Measurements from ENCODE around the gene TRABD.

Gene TRABD

DNA sequence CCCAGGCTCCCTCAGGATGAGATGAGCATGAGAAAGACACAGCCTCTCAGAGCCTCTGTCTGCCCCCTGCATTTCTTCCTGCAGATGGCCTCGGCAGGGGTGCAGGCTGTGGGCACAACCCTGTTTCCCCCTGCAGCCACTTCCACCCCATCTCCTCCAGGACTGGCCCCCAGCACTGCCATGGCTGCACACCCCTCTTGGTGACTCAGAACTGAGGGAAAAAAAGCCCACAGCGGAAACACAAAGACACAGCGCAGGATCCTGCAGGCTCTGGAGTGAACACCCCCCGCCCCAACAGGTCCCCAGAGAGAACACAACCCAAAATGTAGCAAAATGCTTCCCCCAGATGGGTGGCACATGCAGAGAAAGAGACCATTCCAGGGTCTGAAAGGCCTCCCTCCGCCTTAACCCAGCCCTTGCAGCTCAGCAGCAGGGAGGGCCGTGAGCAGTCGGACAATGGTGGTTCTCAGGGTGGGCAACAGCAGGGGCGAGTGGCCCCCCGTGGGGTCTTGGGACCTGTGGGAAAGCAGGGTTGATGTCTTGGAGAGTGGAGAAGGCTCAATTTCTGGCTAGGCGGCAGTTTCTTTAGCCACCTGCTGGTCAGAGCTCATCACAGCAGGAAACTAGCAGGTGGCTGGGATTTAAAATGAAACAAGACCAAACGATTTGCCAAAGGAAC, 51.2 kb downstream of the TRABD start:
- Mint-ChIP-seq H3K27me3 (no peaks in the 10 kb centered on the region), H3K9me3 (no peaks in the 10 kb centered on the region), H3K27ac (no peak overlapping the region), H3K36me3 (ENCODE audit: low read depth) (peaks cover 39% of the 10 kb centered on the region), H3K4me1 (ENCODE audit: low read depth) (peaks cover 20% of the 10 kb centered on the region), H3K4me3 (no peak overlapping the region)

GRCh38 chr22:50238755-50239154, 53.0 kb downstream of the TRABD start:
- peaks cover 26% of the 10 kb centered on the region for H3K36me3 Mint-ChIP-seq (ENCODE audit: low read depth)
- H3K4me1 Mint-ChIP-seq (ENCODE audit: low read depth), result peaks cover 38% of the 10 kb centered on the region
- no peaks in the 10 kb centered on the region for H3K27me3 Mint-ChIP-seq
- no peak overlapping the region for H3K27ac Mint-ChIP-seq
- no peaks in the 10 kb centered on the region for H3K9me3 Mint-ChIP-seq
- no peak overlapping the region for H3K4me3 Mint-ChIP-seq

DNA sequence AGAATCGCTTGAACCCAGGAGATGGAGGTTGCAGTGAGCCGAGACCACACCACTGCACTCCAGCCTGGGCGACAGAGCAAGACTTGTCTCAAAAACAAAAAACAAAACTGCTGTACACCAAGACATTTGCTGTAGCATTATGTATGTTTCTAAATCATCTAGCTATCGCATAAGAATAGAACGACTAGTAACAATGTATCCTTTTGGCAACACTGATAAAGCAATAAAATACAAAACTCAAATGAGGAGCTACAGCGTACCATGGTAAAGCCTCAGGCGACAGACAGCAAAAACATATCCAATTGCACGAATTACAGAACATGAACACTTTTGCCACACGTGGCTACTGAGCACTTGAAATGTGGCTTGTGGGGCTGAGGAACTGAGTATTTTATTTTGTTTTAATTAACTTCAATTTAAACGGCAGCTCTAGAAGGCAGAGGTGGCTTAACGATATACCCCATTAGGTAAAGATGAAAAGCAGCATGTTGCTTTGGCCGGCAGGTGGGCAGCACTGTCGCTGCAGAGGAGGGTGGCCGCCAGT, 56.8 kb downstream of the TRABD start:
- Mint-ChIP-seq H3K4me1 (ENCODE audit: low read depth) (peaks cover 44% of the 10 kb centered on the region), H3K9me3 (no peaks in the 10 kb centered on the region), H3K4me3 (peak overlapping the region; percentile 92), H3K27ac (peak overlapping the region; percentile 43), H3K27me3 (no peaks in the 10 kb centered on the region), H3K36me3 (ENCODE audit: low read depth) (peaks cover 15% of the 10 kb centered on the region)

DNA sequence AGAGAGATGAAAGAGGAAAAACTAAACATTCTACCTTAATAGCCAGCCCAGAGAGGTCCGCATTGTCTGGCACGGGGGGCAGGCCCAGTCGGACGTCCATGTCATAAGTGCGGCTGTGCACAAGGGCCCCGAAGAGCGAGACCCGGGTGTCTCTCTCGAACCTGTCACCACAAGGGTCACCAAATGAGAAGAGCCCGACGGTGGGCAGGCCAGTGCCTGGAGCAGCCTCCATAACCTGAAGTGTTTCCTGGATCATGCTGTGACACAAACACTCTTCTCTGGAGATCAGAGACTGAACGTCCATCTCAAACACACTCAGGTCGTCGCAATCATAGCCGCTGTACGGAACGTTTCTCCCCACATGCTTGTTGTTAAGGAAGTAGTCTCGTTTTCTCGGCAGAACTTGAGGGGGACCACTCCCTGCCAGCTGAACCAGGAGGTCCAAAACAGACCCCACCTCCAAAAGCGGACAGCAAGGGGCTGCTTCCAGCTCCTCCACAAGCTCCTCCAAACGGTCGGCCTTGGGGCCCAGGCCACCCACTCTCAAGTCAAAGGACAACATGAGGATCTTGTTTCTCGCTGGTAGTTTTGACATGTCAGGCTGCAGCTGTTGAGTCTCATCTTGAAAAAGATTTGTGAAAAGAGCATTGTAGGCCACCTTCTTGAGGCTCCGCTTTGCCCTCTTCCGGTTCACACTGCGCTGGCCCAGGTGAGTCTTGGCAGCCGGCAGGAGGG, 58.1 kb downstream of the TRABD start:
- peaks cover 40% of the 10 kb centered on the region for H3K4me1 Mint-ChIP-seq (ENCODE audit: low read depth)
- H3K4me3 Mint-ChIP-seq, result peak overlapping the region; percentile 92
- no peaks in the 10 kb centered on the region for H3K9me3 Mint-ChIP-seq
- peak overlapping the region; percentile 97 for H3K27ac Mint-ChIP-seq
- H3K27me3 Mint-ChIP-seq, result no peaks in the 10 kb centered on the region
- peaks cover 8% of the 10 kb centered on the region for H3K36me3 Mint-ChIP-seq (ENCODE audit: low read depth)

- Mint-ChIP-seq H3K4me3 (peak within 1 kb of the TSS; percentile 92), H3K4me1 (ENCODE audit: low read depth) (peaks cover 40% of the 10 kb centered on the region), H3K9me3 (no peaks in the 10 kb centered on the region), H3K36me3 (ENCODE audit: low read depth) (peaks cover 8% of the 10 kb centered on the region), H3K27me3 (no peaks in the 10 kb centered on the region), H3K27ac (peak within 1 kb of the TSS; percentile 97)
These were observed 58.9 kb downstream of the TRABD start, which contains the start of gene TUBGCP6 for GRCh38 chr22:50244420-50245213. TSS of gene TUBGCP6 (minus strand) at chr22:50245023. CDS start at chr22:50244459, 564 bp downstream.

DNA sequence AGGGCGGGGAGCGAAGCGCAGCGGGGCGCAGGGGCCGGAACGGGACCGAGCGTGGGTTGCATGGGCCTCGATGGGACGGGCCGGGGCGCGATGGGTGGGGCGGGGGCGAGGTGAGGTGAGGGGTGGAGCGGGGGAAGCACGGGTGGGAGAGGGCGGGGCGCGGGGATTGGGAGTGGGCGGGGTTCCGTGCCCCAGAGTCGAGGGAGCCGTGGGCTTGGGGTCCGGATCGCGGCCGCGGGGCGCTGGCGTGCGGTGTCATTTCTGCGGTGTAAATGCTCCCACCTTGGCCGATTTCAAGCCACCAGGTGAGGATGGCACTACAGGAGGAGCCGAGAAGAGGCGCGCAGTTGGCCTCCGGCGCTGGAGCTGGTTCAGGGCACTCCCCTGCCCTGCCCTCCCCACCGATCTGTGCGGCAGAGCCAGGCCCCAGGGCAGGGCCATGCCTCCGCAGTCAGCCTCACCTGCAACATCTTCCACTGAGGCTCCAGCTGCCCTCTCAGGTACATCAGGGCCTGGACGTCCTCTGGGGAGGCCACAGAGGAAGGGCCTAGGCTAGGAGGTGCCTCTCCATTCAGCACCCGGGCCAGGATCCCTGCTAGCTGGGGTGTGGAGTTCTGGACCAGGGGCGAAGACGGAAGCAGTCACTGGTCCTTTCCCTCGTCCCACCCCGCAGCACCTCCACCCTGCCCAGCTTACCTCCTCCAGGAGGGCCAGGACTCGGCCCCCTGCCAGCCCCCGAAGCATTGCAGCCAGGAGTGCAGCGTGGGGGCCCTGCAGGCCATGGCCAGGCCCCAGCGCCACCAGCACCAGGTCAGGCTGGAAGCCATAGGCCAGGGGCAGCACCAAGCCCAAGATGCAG, 59.7 kb downstream of the TRABD start:
- peak overlapping the region; percentile 92 for H3K4me3 Mint-ChIP-seq
- peaks cover 48% of the 10 kb centered on the region for H3K4me1 Mint-ChIP-seq (ENCODE audit: low read depth)
- H3K9me3 Mint-ChIP-seq, result no peaks in the 10 kb centered on the region
- H3K36me3 Mint-ChIP-seq (ENCODE audit: low read depth), result peaks cover 8% of the 10 kb centered on the region
- peak overlapping the region; percentile 97 for H3K27ac Mint-ChIP-seq
- H3K27me3 Mint-ChIP-seq, result no peaks in the 10 kb centered on the region

GRCh38 chr22:50246242-50247175, 60.8 kb downstream of the TRABD start:
- Mint-ChIP-seq H3K36me3 (ENCODE audit: low read depth) (peaks cover 4% of the 10 kb centered on the region), H3K27me3 (no peaks in the 10 kb centered on the region), H3K9me3 (no peaks in the 10 kb centered on the region), H3K4me3 (peak overlapping the region; percentile 92), H3K27ac (peak overlapping the region; percentile 40), H3K4me1 (ENCODE audit: low read depth) (peaks cover 41% of the 10 kb centered on the region)

GRCh38 chr22:50247748-50248147, 62.0 kb downstream of the TRABD start:
- Mint-ChIP-seq H3K27ac (no peak overlapping the region), H3K36me3 (ENCODE audit: low read depth) (peaks cover 4% of the 10 kb centered on the region), H3K27me3 (no peaks in the 10 kb centered on the region), H3K4me1 (ENCODE audit: low read depth) (peaks cover 28% of the 10 kb centered on the region), H3K4me3 (no peak overlapping the region), H3K9me3 (no peaks in the 10 kb centered on the region)

DNA sequence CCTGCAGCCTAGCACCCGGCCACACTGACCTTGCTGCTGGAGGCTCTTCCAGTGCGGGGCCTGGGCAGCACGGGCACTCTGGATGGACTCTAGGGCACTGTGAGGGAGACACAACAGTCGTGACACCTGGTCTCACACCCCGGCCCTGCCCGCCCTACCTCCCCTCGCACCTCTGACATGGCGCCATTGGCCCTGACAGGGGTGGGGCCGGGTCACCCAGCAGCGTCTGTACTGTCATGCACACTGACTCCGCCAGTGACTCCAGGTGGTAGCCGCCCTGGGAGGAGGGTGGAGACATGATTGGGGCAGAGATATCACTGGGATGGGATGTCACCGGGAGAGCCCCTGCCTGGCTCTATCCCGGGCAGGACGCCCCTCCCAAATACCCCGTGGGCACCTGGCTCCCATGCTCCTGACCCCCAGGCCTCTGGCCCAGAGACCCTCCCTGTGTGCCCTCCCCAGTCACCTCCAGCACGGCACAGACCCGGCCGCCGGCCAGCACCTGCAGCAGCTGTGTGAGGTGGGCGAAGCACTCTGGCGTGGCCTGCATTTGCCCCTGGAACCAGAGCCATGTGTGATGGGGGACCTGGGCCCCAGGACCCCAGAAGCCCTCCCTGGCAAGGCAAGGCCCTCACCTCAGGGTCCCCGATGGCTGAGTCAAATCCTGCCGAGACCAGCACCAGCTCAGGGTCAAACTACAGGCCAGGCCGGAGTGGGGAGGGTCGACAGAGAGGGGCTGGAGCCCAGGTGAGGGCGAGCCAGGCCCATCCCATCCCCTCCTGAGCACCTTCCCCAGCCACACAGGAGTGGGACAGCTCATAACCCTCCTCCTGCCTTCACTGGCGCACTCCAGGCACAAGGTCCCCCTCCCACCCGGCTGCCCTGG, 62.7 kb downstream of the TRABD start:
- H3K36me3 Mint-ChIP-seq (ENCODE audit: low read depth), result peaks cover 4% of the 10 kb centered on the region
- H3K4me1 Mint-ChIP-seq (ENCODE audit: low read depth), result peaks cover 22% of the 10 kb centered on the region
- H3K27me3 Mint-ChIP-seq, result no peaks in the 10 kb centered on the region
- H3K4me3 Mint-ChIP-seq, result no peak overlapping the region
- H3K27ac Mint-ChIP-seq, result no peak overlapping the region
- no peaks in the 10 kb centered on the region for H3K9me3 Mint-ChIP-seq

Data from stimulated activated naive CD8-positive, alpha-beta T cell treated with anti-CD3 and anti-CD28 coated beads, Interleukin-15, Interleukin-2, amounts not matched to agents 100 ng/mL and 50 ng/mL, for 24 hours (primary cell).